Measurements from ENCODE around the gene SURF2.

SURF2 gene

GRCh38 chr9:133339641-133340040 is 16.7 kb upstream of the SURF2 start:
- DNase-seq: no peak

GRCh38 chr9:133340256-133340655 is 16.1 kb upstream of the SURF2 start:
- DNase-seq: no peak

GRCh38 chr9:133340916-133341315 is 15.4 kb upstream of the SURF2 start:
- no peak for DNase-seq

- DNase-seq: no peak
These were observed 14.8 kb upstream of the SURF2 start for GRCh38 chr9:133341369-133342068.

- no peak for DNase-seq
These were observed 14.3 kb upstream of the SURF2 start for GRCh38 chr9:133342069-133342406.

- DNase-seq: no peak
These were observed 13.8 kb upstream of the SURF2 start for GRCh38 chr9:133342570-133342969.

GRCh38 chr9:133344071-133344470 is 12.3 kb upstream of the SURF2 start:
- DNase-seq: no peak

- DNase-seq: no peak
These were observed 11.4 kb upstream of the SURF2 start for GRCh38 chr9:133344979-133345378.

- no peak for DNase-seq
These were observed 10.8 kb upstream of the SURF2 start for GRCh38 chr9:133345596-133345995.

- no peak for DNase-seq
These were observed 10.1 kb upstream of the SURF2 start for GRCh38 chr9:133346021-133346785.

GRCh38 chr9:133347515-133347984 is 8.8 kb upstream of the SURF2 start:
- peak; percentile 6 for DNase-seq

- peak; percentile 93 for DNase-seq
These were observed 8.2 kb upstream of the SURF2 start, which contains the start of the genes MED22 and RPL7A for GRCh38 chr9:133347985-133348717. Gene MED22 (minus strand): TSS chr9:133348131. CDS start chr9:133346662, 1,469 bp downstream. Gene RPL7A (plus strand): TSS chr9:133348218. CDS start chr9:133348244, 26 bp downstream.

- DNase-seq: no peak
These were observed 7.4 kb upstream of the SURF2 start for GRCh38 chr9:133348718-133349573.

GRCh38 chr9:133349965-133350616 is 6.3 kb upstream of the SURF2 start:
- DNase-seq: no peak

- no peak for DNase-seq
These were observed 4.8 kb upstream of the SURF2 start for GRCh38 chr9:133351526-133351907.

GRCh38 chr9:133351908-133352634 is 4.3 kb upstream of the SURF2 start:
- DNase-seq: no peak

GRCh38 chr9:133352635-133353340 is 3.6 kb upstream of the SURF2 start:
- DNase-seq: no peak

- DNase-seq: no peak
These were observed 2.8 kb upstream of the SURF2 start for GRCh38 chr9:133353548-133353947.

- DNase-seq: no peak
These were observed 1.6 kb upstream of the SURF2 start for GRCh38 chr9:133354766-133355165.

- DNase-seq: no peak
These were observed 431 bp upstream of the SURF2 start for GRCh38 chr9:133355881-133356357.

Data from NCI-H748 treated with DMSO at 0.1 percent for 48 hours (cell line).